ENCODE results near the gene CADPS2. TPM values are rescaled to one million over a fixed set of nuclear protein-coding genes. Genes with fewer than 3 reads are reported as not detected.

CADPS2 gene
- polyA plus RNA-seq, 3 donors, result 48.0 to 51.7 (median 48.4) TPM

DNA sequence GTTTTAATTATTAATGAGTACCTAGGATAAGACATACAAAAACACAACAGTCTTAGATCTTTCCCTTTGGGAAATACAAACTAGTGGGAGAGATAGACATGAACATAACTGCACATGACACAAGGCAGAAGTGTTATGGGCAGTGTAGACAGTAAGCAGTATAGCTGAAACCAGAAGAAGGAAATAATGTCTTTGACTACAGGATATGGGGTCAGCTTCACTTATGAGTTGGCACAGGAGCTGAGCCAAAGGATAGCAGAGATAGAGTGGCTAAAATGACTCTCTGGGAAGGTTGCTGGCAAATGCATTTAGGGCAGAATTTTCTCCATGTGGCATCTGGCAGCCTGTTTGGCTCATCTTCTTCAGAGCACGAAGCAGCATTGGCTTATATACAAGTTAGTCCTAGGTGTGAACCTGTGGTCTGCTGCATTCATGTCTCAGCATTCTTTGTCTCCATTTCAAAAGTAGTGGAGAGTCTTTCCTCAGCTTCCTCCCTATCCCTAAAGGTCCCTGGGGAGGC is 521.4 kb downstream of the CADPS2 start:
- DNase-seq, result no peak

- no peak for DNase-seq
These were observed 523.1 kb downstream of the CADPS2 start for GRCh38 chr7:122363144-122363543.

- DNase-seq, result no peak
These were observed 523.8 kb downstream of the CADPS2 start for GRCh38 chr7:122362473-122362872.

DNA sequence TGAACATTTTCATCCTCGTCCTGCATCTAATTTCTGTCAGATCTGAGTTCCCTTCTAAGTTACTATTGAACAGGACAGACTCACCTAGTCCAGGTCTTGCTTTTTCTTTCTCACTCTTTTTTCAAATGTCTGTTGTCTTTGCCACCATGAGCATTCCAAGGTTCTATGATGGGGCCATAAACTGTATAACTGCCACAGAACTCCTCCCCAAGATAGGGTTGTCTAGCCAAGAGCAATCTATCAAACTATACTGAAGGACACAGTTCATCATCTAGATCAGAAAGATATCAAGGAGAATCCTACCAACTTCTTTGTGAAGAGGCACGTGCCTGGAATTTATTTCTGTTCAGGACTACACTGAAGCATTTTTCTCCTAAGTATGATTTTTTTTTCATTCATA is 531.6 kb downstream of the CADPS2 start:
- no peak for DNase-seq

- no peak for DNase-seq
These were observed 533.8 kb downstream of the CADPS2 start for GRCh38 chr7:122352454-122352853.

- no peak for DNase-seq
These were observed 535.6 kb downstream of the CADPS2 start for GRCh38 chr7:122350701-122351100.

GRCh38 chr7:122344303-122344620 is 542.0 kb downstream of the CADPS2 start:
- DNase-seq, result no peak

GRCh38 chr7:122343601-122344302 is 542.5 kb downstream of the CADPS2 start:
- no peak for DNase-seq

GRCh38 chr7:122340427-122340826 is 545.8 kb downstream of the CADPS2 start:
- DNase-seq, result no peak

GRCh38 chr7:122339145-122339904 is 546.9 kb downstream of the CADPS2 start:
- DNase-seq, result no peak

- DNase-seq, result no peak
These were observed 549.2 kb downstream of the CADPS2 start for GRCh38 chr7:122337011-122337410.

DNA sequence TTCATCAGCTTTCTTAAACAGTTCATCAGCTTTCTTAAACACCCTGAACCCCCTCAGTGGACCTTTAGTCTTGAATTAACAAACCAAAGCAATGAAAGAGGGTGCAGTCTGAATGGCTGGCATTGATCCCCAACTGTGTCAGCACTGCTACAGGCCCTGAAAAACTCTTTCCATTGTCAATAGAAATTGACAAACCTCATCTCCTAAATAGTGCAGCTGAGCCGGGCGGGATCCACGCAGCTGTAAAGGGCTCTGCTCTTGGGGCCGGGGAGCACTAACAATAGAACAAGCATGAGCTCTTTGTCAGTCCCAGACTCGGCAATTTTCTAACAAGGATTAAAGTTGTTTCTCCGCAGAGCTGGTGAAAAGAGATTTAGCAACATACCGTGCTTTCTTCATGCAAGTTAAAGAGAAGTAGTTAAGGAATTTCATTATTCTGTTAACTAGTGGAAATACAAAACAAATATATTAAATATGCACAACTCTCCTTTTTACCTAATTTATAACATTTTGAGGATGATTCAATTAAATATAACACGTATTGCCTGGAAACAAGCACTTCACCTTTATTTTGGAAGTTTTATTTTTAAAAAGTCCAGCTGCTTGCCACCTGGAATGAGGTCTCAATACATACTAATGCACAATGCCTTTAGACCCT is 557.0 kb downstream of the CADPS2 start:
- no peak for DNase-seq

DNA sequence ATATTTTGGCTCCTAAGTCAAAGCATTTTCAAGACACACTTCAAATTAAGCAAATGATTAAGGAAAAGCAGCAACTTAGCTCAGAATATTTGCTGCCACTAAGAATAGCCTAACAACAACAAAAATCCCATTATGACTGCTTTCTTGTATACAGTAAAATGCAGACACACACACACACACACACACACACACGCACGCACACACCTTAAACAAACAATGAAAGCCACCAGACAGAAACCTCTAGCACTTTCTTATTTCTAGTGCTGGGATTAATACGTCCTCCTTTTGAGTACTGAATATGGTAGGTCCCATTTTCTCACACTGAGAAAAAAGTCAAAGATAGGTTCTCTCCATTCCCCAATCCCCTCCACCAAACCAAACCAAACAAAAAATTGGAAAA is 558.3 kb downstream of the CADPS2 start:
- DNase-seq, result no peak

GRCh38 chr7:122316467-122317388 is 569.5 kb downstream of the CADPS2 start:
- DNase-seq, result no peak

GRCh38 chr7:122315507-122316466 is 570.5 kb downstream of the CADPS2 start:
- DNase-seq, result no peak

DNA sequence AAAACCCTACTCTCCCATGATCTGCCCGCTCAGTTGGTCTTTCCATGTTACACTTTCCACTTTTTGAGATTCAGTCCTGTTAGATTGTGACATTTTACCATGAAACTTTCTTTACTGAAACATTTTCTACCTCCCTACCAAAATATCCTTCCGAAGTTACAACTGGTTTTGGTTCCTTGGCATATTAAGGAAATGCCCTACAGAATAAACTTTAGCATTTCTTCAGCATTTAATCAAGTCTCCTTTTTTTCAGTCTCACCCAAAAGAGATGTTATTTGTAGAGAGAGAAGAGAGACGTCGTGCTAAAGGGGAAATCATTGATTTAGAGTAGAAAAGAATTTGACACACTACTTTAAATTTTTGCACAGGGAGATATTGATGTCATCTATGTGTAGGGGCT is 572.0 kb downstream of the CADPS2 start:
- no peak for DNase-seq

- no peak for DNase-seq
These were observed 573.5 kb downstream of the CADPS2 start for GRCh38 chr7:122312789-122313188.

DNA sequence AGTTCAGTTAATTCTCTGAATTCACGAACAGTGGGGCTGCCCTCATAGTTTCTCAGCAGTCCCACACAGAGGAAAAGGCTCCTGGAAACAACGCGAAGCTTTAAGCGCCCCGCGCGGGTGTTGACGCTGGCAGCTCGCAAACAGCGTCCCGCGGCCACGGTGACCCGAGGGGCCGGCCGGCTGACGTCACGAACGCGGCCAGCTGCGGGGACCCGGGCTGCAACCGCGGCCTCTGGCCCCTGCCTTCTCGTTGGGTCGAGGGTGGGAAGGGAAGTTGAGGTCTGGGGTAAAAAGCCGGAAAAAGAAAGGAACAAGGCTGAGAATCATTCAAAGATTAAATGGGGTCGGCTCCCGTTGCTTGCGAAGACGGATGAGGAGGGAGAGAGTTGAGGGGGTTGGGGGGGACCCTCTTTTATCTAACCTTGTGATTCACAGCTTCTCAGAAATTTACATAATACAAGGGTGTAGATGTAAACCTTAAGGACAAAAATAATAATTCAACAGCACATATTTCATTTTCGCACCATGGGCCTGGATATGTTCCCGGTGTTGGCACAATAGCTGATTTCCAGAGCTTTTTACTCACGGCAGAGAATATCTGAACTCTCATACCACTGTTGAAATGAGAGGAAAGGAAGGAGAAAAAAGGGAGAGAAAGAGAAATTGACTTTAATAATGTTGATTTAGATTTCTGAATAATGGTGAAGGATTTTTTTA is 574.4 kb downstream of the CADPS2 start:
- no peak for DNase-seq

DNA sequence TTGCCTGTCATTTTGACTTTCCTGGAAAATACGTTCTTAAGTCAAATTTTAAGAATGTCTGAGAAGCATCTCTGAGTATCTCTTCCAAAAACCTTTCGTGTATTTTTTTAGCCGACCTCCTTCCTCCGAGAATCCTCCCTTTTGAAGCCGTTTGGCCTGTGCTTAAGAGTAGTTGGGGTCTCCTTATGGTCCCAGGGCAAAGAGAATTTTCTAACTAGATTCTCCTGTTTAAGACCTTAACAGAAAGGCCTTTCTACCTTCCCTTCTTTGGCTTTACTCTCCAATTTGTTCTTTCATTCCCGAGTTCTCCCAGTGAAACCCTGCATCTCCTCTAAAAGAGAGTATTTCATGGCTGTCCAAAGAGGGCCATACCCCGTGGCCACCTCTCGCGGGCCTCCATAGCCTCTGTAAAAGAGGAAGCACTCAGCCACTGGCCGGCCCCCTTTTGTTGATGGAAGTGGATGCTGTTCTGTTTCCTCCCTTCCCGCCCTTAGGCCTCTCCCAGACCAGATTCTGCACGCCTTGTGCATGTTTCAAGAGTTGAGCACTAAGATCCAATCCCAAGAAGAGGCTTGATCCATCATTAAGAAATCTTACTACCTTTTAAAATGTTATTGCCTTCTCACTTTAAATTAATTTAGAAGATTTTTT is 575.1 kb downstream of the CADPS2 start:
- DNase-seq, result no peak
